NCI-H345 treated with DMSO at 0.1 percent for 48 hours (cell line): ENCODE measurements around the gene PLXNA2.

Source experiments
- DNase-seq: peaks from one replicate; lab custom pipeline; 2025; ENCODE audit not compliant: unreplicated experiment; lab: John Stamatoyannopoulos, UW

The PLXNA2 gene

DNA sequence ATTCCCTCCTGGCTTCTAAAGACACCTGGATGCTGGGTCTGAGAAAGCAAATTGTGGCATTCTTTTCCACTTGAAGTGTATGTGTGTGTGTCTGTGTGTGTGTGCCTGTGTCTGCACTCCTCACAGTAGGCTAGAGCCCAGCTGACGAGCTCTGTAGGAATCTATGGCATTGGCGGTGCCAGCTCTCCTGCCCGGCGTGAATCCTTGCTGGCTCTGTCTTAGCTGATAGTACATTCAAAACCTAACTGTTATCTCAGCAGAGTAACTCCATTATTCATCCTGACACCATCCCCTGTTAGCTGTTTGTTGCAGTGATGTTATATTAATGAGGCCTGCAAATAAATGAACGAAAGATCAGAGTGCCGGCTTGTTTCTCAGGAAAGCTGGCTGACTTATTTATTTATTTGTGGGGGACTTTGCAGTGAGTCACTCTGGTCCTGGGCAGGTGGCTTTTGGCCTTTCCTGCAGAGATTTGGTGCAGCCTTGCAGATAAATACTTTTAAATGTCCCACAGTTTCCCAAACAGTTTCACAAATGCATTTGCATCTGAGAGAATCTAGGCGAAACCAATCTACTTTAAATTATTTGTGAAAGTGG is 172.7 kb downstream of the PLXNA2 start:
- no peak for DNase-seq

DNA sequence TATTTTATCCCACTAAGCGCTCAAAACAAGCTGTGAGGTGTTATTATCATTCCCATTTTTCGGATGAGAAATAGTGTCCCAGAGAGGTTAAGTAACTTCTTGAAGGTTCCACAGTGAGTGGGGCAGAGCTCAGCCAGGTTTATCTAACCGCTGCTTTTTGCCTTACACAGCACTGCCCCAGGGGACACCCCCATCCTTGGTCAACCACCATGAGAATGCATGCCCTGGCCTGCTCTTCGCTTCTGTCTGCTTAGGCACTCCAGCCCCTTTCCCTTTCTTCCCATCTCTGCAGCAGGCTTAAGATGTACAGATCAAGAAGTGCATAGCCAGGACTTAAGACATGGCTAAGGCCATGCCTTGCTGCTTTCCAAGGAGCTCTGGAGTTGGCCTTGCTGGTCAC is 174.3 kb downstream of the PLXNA2 start:
- DNase-seq: no peak

DNA sequence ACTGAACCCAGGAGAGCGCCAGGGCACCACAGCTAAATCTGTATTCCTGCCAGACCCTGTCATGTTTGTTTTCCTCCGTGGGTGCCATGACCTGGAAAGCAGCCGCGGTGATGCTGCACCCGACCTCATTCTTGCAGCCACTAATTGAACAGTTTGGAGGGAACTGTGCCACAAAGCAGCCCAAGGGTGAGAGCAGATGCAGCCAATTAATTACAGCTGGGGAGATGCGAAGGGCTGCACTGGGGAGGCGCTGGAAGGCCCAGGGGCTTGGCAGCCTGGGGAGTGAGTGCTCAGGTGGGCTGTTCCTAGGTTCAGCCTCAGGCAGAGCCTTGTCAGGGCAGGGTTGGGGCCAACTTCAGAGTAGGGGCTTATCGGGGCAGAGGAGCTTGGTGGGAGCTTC is 174.9 kb downstream of the PLXNA2 start:
- no peak for DNase-seq

DNA sequence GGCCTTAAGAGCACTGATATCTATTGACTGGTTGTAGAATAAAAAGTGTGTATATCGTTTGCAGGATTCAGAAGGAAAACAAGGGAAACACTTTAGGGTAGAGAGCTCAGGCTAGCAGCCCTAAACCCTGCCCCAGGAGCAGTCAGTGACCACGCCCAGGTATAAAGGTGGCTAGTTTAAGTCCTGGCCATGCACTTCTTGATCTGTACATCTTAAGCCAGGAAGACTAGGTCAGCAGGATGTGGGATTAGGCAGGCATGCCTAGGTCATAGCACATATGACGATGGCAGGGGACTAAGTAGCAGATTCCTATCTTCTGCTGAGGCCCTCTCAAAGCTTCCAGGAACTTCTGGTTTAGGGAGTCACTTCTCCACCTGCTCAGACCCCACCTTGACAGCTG is 175.3 kb downstream of the PLXNA2 start:
- no peak for DNase-seq

DNA sequence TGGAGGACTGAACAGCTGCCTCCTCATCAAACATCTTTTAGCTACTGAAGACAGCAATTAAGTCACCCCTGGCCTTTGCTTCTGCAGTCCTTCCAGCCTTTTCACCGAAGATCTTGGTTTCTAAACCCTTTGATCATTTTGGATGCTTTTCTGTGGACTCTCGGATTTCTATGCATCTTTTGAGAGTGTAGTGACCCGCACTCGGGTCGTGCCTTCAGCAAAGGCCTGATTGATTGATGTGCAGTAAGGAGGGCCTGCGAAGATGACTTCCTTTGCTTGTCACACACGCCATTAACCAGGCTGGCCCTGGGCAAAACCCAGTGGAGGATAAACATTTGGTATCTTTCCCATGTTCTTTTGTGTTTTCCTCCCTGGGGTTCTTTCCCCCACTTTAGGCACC is 175.8 kb downstream of the PLXNA2 start:
- DNase-seq: no peak

DNA sequence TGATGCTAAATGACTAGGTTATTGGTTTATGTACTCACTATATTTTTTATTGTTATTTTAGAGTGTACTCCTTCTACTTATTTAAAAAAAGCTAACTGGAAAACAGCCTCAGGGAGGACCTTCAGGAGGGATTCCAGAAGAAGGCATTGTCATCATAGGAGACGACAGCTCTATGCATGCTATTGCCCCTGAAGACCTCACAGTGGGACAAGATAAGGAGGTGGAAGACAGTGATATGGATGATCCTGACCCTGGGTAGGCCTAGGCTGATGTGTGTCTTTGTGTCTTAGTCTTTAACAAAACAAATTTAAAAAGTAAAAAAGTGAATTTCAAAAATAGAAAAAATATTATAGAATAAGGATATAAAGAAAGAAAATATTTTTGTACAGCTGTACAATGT is 177.6 kb downstream of the PLXNA2 start:
- no peak for DNase-seq

DNA sequence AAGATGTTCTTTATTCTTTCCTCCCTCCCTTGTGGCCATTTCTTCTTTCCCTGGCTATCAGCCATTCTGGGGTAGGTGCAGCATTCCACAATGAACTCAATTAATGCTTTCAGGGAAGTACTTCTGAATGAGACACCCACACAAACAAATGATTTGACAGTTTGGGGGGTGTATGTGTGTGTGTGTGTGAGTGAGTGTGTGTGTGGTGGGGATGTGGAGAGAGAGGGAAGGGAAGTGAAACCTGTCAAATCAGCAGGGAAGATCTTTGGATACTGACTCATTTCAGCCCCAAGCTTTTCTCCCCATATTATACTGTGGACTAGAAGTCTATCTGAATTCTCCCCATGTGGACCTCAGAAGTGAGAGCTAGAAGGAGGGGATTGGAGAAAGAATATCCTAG is 178.3 kb downstream of the PLXNA2 start:
- no peak for DNase-seq

DNA sequence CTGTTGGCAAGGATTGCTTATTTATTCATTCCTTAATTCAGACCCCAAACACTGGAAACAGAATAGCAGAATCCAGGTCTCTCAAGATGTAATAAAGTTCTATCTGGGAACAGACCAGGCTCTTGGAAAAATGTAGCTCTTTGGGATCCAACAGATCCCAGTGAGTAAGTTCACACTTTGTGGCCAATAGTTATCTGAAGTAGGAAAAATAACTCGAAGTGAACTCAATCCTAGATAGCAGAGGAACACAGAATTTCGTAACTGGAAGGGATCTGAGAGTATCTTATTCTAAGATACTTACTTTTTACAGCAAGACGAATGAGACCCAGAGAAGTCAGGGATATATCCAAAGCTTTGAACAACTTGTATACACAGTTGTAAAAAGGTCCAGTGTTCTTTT is 182.6 kb downstream of the PLXNA2 start:
- DNase-seq: no peak

DNA sequence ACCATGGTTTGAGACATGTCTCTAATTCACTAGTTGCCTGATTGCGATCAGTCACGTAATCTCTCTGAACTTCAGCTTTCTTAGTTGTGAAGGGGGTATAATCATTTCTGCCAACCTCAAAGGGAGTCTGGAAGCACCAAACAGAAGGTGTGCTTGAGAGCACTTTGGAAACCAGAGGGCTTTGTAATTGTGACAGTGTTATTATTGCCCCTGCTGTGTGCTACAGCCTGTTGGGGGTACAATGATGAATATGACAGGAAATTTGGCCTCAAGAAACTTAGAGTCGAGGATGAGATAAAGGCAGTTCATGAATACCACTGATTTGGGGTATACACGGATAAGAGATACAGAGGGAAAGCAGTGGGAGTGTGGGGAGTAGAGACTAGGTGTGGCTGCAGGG is 183.1 kb downstream of the PLXNA2 start:
- no peak for DNase-seq

DNA sequence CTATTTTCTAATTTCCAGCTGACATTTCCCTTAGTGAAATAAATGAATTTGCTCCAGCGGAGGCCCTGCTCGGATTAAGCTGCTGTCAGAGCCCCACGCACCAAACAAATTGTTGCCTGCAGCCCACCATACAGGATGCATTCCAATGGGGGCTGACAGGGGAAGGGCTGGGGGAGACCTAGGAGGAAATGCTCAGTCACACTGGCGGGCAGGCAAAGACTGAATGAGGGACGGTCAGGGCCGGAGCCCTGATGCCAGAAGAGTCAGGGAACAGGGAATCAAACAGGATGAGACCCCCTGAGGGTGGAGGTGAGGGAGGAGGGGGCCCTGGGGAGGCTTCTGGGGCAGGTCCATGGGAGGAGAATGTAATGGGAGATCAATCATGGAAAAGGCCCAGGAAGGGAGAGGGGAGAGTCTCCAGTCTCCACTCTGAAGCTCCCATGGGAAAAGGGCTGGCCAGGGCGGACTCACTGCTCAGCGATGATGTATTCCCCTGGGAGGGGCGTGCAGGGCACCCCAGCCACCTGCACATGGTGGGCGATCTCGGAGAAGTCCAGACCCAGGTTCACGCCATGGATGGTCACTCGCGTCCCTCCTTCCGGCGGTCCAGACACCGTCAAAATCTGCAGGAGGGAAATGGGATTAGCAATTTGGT is 183.8 kb downstream of the PLXNA2 start:
- DNase-seq: no peak

DNA sequence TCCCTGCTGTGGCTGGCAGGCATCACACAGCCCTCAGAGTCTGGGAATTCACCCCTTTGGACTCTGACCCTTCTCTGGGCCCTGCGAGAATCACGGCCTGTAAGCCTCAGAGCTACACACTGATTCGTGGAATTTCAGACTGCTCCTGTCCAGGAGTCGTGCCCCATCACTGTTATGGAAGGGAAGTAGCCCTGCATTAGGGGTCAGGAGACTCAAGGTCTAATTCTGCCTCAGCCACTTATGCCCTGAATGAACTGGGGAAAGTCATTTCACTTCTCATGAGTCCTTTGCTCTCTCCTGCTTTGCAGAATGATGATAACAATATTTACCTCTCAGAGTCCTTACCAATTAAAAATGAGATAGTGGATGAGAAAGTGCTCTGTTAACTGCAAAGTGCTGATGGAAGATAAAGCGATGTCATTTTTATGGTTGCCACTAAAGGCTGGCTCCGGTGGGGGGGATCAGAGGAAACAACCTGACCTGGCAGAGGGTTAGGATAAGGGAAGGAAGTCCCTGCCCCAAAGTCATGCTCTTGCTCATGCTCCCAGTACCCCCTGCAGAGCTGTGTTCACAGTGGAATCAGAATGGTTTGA is 184.7 kb downstream of the PLXNA2 start:
- no peak for DNase-seq

DNA sequence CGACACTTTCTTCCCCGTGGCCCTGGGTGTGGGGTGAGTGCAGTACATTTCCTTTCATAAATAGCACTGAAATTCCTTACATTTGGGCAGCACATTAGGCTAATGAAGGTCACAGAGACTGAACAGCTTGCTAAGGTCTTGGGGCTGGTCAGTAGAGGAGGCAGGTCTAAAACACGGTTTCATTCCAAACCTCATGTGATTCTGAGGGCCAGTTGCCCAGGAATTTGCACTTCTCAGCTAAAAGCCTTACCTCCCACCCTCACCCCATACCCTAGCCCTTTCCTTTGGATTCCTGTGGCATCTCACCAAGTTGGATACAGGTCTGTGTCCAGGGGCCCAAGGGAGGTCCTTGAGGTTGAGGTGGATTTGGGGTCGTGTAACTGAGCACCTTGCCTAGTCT is 185.4 kb downstream of the PLXNA2 start:
- DNase-seq: no peak

DNA sequence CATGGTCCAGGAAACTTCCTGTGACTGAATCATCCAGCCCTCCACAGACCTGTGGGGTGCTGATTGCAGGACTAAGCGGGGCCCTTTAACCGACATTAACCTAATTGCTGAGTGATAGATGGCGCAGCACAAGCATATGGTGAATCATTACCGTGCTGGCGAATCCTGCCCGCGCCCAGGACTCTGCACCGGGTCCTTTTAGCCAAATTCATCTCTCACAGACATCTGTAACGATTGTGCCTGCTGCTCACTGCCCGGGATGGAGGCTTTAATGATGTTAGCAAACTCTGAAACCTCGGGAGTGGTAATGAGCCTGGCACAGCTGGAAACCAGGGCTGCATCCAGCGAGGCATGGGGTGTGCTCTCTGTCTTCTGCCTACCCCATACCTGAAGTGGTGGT is 185.9 kb downstream of the PLXNA2 start:
- no peak for DNase-seq

DNA sequence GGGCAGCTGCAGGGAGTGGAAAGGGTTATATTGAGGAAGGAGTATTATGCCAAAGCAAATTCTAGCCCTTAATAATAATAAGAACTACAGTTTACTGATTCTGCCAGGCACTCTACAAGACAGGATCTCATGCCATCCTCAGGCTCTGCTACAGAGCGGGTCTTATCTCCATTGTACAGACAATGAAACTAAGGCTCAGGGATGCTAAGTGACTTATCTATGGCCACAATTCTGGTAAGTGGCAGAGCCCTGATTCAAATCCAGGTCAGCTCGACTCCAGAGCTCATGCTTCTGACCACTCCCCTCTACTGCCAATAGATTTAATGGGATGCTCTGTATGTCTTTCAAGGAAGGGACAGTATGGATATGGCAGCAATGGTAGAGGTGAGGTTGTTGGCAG is 187.1 kb downstream of the PLXNA2 start:
- DNase-seq: no peak

DNA sequence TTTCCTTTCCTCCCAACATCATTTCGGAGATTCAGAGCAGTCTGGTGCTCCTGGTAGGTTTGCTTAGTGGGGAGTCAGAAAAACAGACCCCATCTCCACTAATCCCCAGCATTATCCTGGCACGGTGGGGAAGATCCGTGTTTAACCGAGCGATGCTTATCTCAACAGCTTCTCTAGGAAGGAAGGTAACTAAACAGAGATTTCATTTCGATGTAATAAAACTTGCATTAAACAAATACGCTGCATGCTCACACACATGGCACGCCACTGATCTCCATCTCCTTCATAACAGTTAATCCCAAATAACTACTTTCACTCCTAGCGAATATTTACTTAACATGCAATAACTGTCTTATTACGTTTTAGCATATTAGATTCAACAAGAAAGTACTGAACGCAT is 188.6 kb downstream of the PLXNA2 start:
- no peak for DNase-seq

DNA sequence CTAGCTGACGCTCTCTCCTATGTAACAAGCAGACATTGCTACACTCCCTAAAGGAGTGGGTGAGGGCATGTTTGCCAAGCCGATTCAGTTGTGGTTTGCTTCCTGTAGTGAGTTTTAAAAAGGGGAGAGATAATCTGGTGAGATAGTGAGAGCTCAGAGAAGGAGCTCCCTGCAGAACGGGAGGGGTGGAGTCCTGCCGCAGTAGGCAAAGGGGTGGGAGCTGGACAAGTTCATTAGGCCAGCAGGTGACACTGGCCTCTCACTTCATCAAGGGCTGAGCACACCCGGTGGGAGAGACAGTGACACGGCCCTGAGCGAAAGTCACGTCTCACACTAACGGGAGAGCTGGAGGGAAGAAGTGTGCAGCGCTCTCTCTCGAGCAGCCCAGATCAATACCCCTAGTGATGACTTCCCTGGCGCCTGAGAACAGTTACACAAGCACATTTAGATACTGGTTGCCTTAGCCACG is 189.2 kb downstream of the PLXNA2 start:
- DNase-seq: no peak

DNA sequence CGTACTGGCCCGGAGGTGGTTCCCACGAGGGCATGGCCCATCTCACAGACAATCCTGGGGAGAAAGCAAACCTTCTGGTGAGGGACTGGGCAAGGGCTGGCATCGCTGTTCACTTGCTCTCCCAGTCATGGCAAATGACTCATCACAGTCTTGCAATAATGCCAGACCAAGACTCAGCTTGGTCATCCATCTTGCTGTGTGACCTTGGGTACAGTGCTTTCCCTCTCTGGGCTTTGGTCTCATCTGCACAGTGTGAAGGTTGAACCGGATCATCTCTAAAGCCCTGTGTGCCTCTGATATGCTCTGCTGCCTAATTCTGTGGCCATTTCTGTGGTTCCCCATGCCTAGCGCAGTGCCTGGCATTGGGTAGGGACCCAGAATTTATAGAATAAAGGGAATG is 189.7 kb downstream of the PLXNA2 start:
- no peak for DNase-seq

DNA sequence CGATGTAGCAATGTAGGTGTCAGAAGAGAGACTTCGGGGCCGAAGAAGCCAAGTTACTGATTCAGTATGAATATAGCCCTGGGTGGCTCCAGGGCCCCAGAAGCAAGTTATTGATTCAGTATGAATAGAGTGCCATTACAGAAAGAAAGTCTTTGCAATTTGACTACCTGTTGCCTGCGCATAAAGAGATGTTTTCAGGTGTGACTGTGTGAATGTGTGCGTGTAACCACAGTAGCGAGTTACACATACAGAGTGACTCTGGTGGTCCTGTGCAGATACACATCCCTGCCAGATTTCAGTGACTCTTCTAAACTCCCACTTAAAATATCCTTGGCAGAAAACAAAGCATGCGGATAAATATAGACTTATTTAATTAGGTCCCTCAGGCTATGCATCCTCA is 190.5 kb downstream of the PLXNA2 start:
- no peak for DNase-seq

DNA sequence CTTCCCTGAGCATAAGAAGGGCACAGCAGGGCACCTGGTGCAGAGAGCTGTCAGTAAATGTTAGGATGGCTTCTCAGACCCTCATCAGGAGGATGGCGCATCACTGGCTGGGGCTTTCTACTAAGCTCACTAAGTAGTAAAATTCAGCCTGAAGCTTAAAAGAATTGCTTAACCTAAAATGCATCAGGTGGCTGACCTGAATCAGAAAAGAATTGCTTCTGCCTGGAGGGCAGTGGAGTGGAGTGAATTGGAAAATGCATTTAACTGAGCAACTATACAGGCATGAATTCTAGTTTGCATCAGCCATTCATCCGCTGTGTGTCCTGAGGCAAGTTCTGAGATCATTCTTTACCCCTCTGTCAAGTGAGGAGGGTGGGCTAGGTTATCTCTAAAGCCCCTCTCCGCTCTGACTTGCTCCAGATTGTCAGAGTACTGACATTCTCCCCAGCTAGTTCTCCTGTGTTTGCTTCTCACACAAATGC is 191.2 kb downstream of the PLXNA2 start:
- DNase-seq: no peak

DNA sequence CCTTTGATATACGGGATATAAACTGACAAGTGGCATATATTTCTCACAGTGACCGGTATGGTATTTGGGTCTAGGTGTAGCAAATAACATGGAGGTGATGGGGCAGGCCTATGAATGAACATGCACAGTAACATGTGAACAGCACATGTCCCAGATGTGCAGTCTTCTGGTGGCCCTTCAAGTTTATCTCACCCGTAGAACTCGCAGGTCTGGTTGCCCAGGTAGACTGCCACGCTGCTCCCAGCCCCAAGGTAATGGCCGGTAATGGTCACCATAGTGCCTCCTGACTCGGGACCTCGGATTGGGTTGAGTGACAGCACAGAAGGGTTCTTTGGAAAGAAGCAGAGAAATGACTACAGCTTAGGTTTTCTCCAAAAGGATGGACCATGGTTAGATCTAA is 192.0 kb downstream of the PLXNA2 start:
- no peak for DNase-seq

DNA sequence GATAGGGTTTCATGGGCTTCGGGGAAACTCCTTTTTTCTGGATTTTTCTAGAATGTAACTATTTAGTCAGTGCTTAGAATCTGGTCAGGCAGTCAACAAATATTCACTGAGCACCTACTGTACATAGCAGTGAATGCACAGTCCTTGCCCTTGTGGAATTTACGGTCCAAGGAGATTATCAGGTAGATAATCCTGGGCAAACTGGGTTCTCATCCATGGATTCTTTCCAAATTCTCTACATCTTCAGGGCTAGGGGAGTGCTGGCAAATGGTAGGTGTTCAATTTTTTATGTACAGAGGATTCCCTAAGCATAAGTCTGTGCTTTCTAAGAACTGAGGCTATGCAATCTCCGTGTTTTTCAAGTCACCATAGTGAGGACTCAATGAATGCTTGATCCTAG is 192.5 kb downstream of the PLXNA2 start:
- DNase-seq: no peak

DNA sequence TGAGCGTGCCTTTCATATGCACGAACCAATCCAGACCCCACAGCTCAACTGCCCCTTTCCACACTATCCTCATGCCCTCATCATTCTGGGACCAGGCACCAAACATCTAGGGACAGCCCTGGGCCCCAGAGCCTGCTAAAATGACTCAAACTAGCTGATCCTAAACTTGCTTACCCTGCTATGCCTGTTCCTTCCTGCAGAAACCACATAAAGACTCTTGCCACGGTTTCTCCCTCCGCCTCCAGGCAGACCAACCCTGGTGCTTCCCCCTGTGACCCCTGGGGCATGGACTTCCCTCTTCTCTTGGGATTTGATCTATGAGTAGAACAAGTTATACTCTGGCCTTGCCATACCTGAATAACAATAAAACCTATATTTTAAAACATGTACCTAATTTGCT is 195.3 kb downstream of the PLXNA2 start:
- no peak for DNase-seq

DNA sequence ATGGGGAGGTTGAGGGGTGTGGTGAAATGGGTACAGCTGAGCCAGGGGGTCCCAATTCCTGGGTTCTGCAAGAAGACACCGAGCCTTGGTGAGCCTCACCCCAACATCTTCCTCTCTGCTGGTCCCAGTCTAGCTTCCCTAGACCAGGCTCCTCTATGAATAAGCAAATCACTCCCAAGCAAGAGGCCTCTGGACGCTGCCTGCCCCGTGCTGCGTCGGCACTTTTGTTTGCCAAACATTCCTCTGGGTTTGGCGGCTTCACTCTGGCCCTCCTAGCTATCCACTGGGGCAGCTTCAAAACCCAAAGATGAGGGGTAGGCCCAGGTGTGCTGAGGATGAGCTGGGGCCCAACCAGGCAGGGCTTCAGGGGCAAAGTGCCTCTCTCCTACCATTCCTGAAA is 196.2 kb downstream of the PLXNA2 start:
- no peak for DNase-seq
